ENCODE results near the gene CHDH. TPM values are rescaled to one million over a fixed set of nuclear protein-coding genes. Genes with fewer than 3 reads are reported as not detected.

The CHDH gene
- total RNA-seq, 1 experiment from 2014 or later = 5.1 TPM

DNA sequence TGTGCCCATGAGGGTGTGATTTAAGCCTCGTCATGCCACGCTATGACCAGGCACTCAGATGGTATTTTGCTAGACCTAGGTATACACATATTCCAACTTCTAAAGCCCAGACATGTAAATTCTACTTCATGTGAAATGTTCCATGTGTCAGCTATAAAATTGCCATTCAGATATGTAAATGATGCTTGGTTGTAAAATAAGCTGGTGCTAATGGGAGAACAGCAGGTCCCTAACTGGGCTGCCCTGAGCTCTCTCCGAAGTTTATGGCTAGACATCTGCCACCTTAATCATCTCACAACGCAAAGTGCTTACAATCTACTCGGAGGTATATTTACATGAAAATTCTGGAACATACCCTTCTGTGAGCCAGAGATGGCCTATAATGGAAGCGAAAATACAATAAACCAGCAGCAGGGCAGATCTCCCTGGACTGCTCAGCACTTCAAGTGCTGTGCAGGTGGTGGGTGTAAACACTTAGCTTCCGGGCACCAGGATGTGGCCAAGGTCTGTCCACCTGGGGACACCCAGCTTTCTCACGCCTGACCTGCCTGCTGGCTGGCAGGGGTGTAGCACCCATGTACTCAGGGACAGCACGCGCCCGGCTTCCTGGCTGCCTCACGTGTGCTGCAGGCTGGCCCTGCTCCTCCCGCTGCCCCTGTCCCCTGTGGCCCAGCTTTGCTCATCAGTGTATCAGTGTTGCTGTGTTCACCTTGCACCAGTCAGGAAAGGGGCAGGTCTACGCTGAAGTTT, 82.0 kb downstream of the CHDH start:
- CTCF ChIA-PET = interaction anchor here (0.6 kb wide), 1 partner anchor 46 kb away, joined by 3 read pairs; no protein-coding TSS in a partner anchor
- no peaks in the 10 kb centered on the region for H3K36me3 ChIP-seq (ENCODE audit: low read depth, low read length)

GRCh38 chr3:53763353-53763752, 82.9 kb downstream of the CHDH start:
- H3K9ac ChIP-seq (ENCODE audit: low read length) = no peak overlapping the region
- H2AFZ ChIP-seq (ENCODE audit: low read length) = no peak overlapping the region
- no peaks in the 10 kb centered on the region for H4K20me1 ChIP-seq (ENCODE audit: low read length)
- no peaks in the 10 kb centered on the region for H3F3A ChIP-seq (ENCODE audit: low read length, unreplicated experiment)
- ChIA-PET CTCF (no interaction called here), POLR2A (ENCODE audit: unreplicated experiment) (no interaction called here)
- no peak overlapping the region for H3K4me2 ChIP-seq (ENCODE audit: low read length)
- intact Hi-C loops (cut with micrococcal nuclease) = no loop called here
- DNase-seq (no peak), ATAC-seq (no peak)
- no TSS peak for BruUV-seq (replicated peaks)
- no peaks in the 10 kb centered on the region for H3K9me2 ChIP-seq (replicated peaks; ENCODE audit: low read length)
- H3K27me3 ChIP-seq (ENCODE audit: low read length) = peaks cover 99% of the 10 kb centered on the region
- H3K4me1 ChIP-seq (ENCODE audit: insufficient read depth, low read length) = no peaks in the 10 kb centered on the region
- TF ChIP-seq EZH2phosphoT487 (IDR thresholded peaks at IDR 0.05; ENCODE audit: borderline replicate concordance, low read length) (no peak), EZH2 (IDR thresholded peaks at IDR 0.05; ENCODE audit: low read length, unreplicated experiment) (no peak)
- TF ChIP-seq, protein P1, sequence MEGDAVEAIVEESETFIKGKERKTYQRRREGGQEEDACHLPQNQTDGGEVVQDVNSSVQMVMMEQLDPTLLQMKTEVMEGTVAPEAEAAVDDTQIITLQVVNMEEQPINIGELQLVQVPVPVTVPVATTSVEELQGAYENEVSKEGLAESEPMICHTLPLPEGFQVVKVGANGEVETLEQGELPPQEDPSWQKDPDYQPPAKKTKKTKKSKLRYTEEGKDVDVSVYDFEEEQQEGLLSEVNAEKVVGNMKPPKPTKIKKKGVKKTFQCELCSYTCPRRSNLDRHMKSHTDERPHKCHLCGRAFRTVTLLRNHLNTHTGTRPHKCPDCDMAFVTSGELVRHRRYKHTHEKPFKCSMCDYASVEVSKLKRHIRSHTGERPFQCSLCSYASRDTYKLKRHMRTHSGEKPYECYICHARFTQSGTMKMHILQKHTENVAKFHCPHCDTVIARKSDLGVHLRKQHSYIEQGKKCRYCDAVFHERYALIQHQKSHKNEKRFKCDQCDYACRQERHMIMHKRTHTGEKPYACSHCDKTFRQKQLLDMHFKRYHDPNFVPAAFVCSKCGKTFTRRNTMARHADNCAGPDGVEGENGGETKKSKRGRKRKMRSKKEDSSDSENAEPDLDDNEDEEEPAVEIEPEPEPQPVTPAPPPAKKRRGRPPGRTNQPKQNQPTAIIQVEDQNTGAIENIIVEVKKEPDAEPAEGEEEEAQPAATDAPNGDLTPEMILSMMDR (conservative IDR thresholded peaks at IDR 0.05; ENCODE audit: low read depth, low read length) = no peak
- no peaks in the 10 kb centered on the region for H3K9me3 ChIP-seq (ENCODE audit: low read length)
- no peak overlapping the region for H3K27ac ChIP-seq (ENCODE audit: low read length)
- H3K4me3 ChIP-seq (ENCODE audit: low read length) = no peak overlapping the region
- H3K79me2 ChIP-seq (ENCODE audit: low read length) = no peaks in the 10 kb centered on the region
- no peaks in the 10 kb centered on the region for H3K36me3 ChIP-seq (ENCODE audit: low read depth, low read length)

More for the DNA sequence above, 82.0 kb downstream of the CHDH start:
- Histone ChIP-seq H2AFZ (ENCODE audit: low read length) (no peak overlapping the region), H3K9ac (ENCODE audit: low read length) (no peak overlapping the region), H3K27me3 (ENCODE audit: low read length) (peaks cover 99% of the 10 kb centered on the region), H3K27ac (ENCODE audit: low read length) (no peak overlapping the region), H3K79me2 (ENCODE audit: low read length) (no peaks in the 10 kb centered on the region), H3K9me3 (ENCODE audit: low read length) (no peaks in the 10 kb centered on the region), H3K9me2 (replicated peaks; ENCODE audit: low read length) (no peaks in the 10 kb centered on the region), H3K4me3 (ENCODE audit: low read length) (no peak overlapping the region), H3K4me1 (ENCODE audit: insufficient read depth, low read length) (no peaks in the 10 kb centered on the region), H3F3A (ENCODE audit: low read length, unreplicated experiment) (no peaks in the 10 kb centered on the region), H3K4me2 (ENCODE audit: low read length) (no peak overlapping the region), H4K20me1 (ENCODE audit: low read length) (no peaks in the 10 kb centered on the region)
- intact Hi-C loops (cut with micrococcal nuclease) = no loop called here
- no TSS peak for BruUV-seq (replicated peaks)
- no peak for TF ChIP-seq EZH2phosphoT487 (IDR thresholded peaks at IDR 0.05; ENCODE audit: borderline replicate concordance, low read length)
- TF ChIP-seq EZH2 (IDR thresholded peaks at IDR 0.05; ENCODE audit: low read length, unreplicated experiment) = no peak
- TF ChIP-seq, protein P1 (conservative IDR thresholded peaks at IDR 0.05; ENCODE audit: low read depth, low read length) = no peak
- DNase-seq = no peak
- POLR2A ChIA-PET (ENCODE audit: unreplicated experiment) = no interaction called here
- peak; percentile 29 for ATAC-seq

Other genes starting within 250 kb of the CHDH start
- gene IL17RB, start 149 bp upstream of the CHDH start, total RNA-seq (2014; rRNA removed) = 2.3 TPM in 2 replicates
- gene ACTR8, start 35.7 kb upstream of the CHDH start, total RNA-seq (2014; rRNA removed) = 22.3 and 47.5 TPM in 2 replicates
- 55.3 and 72.9 TPM in 2 replicates for gene SELENOK, start 45.4 kb upstream of the CHDH start, total RNA-seq (2014; rRNA removed)

Data from PC-3 (cell line).